HCT116 (cell line): Measurements from ENCODE around the gene EFCAB7. TPM values are rescaled to one million over a fixed set of nuclear protein-coding genes. Genes with fewer than 3 reads are reported as not detected.

Source experiments
- ATAC-seq: fragments of 200-7000 bp; cut with Tn5 transposase; 2 replicates; pipeline ENCODE4 v1.9.1; 2020; ENCODE audit warnings: mild to moderate bottlenecking, moderate library complexity
- BruUV-seq: library from RNA; stranded (reverse); fragments of 400-500 nt; replicated peaks from 2 replicates; lab custom pipeline; 2021; lab: Mats Ljungman, UMichigan
- CTCF ChIA-PET: fragments of 300-600 bp; sonication (Branson Sonifier 250); formaldehyde crosslinking; loops from one replicate; lab custom pipeline; 2021; ENCODE audit warnings: antibody characterized with exemption; lab: Charles Lee
- POLR2A ChIA-PET: fragments of 300-600, 350-600 bp; sonication (Branson Sonifier 250); formaldehyde crosslinking; loops from one replicate; lab custom pipeline; 2021; ENCODE audit warnings: antibody characterized with exemption; lab: Charles Lee
- RAD21 ChIA-PET, 2 experiments: fragments of 300-600 bp; sonication (Branson Sonifier 250); formaldehyde crosslinking; loops; one replicate each; lab custom pipeline; 2023; ENCODE audit warnings: low total read pairs in 2 of 2; ENCODE audit not compliant: uncharacterized antibody in 2 of 2, unreplicated experiment in 2 of 2, low non-redundant PET in 1 of 2; lab: Charles Lee
- DNase-seq: peaks from one replicate; pipeline ENCODE4 v3.0.0-alpha.2; 2010; ENCODE audit warnings: low read depth, low spot score
- H2AFZ ChIP-seq: fragments of 200-600 bp; shearing (Covaris generic), sonication (generic); 2 replicates; pipeline ENCODE4 v1.6.1; 2017; ENCODE audit warnings: low read depth, mixed run types, mixed read lengths, antibody characterized with exemption, low read length; ENCODE audit not compliant: poor library complexity, severe bottlenecking
- H3K27ac ChIP-seq: 2 replicates; pipeline ENCODE4 v1.5.1; 2012; ENCODE audit warnings: low read depth, low read length
- H3K27me3 ChIP-seq: fragments of 200-600 bp; sonication (generic); 2 replicates; pipeline ENCODE4 v1.6.1; 2016; ENCODE audit warnings: mixed run types, low read length, mixed read lengths; ENCODE audit not compliant: insufficient read depth
- H3K36me3 ChIP-seq, 2 experiments: fragments of 200-500 bp in 1 of 2; fragments of 200-600 bp in 1 of 2; sonication (Bioruptor generic) in 1 of 2; sonication (generic) in 1 of 2; 2 replicates each; pipeline versions ENCODE4 v1.5.1 to v1.6.1; 2014 to 2016; ENCODE audit warnings: low read length in 2 of 2, inconsistent platforms in 1 of 2, mixed read lengths in 1 of 2, mixed run types in 1 of 2; ENCODE audit not compliant: insufficient read depth in 2 of 2, control insufficient read depth in 1 of 2
- H3K4me1 ChIP-seq, 2 experiments: fragments of 200-600 bp in 1 of 2; sonication (generic) in 1 of 2; 2 replicates each; pipeline versions ENCODE4 v1.5.1 to v1.6.1; 2012 to 2017; ENCODE audit warnings: low read length in 2 of 2, inconsistent platforms in 1 of 2, mild to moderate bottlenecking in 1 of 2, mixed read lengths in 1 of 2, mixed run types in 1 of 2, moderate library complexity in 1 of 2; ENCODE audit not compliant: insufficient read depth in 2 of 2, control insufficient read depth in 1 of 2
- H3K4me2 ChIP-seq: fragments of 200-600 bp; sonication (generic); 2 replicates; pipeline ENCODE4 v1.6.1; 2017; ENCODE audit warnings: mixed run types, low read length, mixed read lengths
- H3K4me3 ChIP-seq, 2 experiments: fragments of 200-600 bp in 1 of 2; sonication (generic) in 1 of 2; replicated peaks in 1 of 2; 2 replicates each; pipeline ENCODE4 v1.5.1; 2011 to 2016; ENCODE audit warnings: low read length in 2 of 2, control low read depth in 1 of 2, low read depth in 1 of 2, mild to moderate bottlenecking in 1 of 2, mixed read lengths in 1 of 2, mixed run types in 1 of 2
- H3K79me2 ChIP-seq: fragments of 200-600 bp; sonication (generic); 2 replicates; pipeline ENCODE4 v1.6.1; 2017; ENCODE audit warnings: mild to moderate bottlenecking, mixed run types, low read length, moderate library complexity, mixed read lengths; ENCODE audit not compliant: insufficient read depth
- H3K9ac ChIP-seq: fragments of 200-600 bp; sonication (generic); 2 replicates; pipeline ENCODE4 v1.6.1; 2016; ENCODE audit warnings: low read length, mixed read lengths
- H3K9me2 ChIP-seq: fragments of 200-600 bp; sonication (generic), shearing (Covaris generic); 2 replicates; pipeline ENCODE4 v1.6.1; 2017; ENCODE audit warnings: mixed run types, mild to moderate bottlenecking, moderate library complexity; ENCODE audit not compliant: insufficient read depth
- H3K9me3 ChIP-seq, 2 experiments: fragments of 200-500 bp in 1 of 2; fragments of 200-600 bp in 1 of 2; sonication (Bioruptor generic) in 1 of 2; sonication (generic) in 1 of 2; 2 replicates each; pipeline ENCODE4 v1.6.1; 2014 to 2017; ENCODE audit warnings: low read length in 2 of 2, mixed read lengths in 2 of 2, inconsistent platforms in 1 of 2, low read depth in 1 of 2, mild to moderate bottlenecking in 1 of 2, mixed run types in 1 of 2, moderate library complexity in 1 of 2; ENCODE audit not compliant: control insufficient read depth in 1 of 2, insufficient read depth in 1 of 2
- H4K20me1 ChIP-seq: fragments of 200-600 bp; sonication (generic), shearing (Covaris generic); 2 replicates; pipeline ENCODE4 v1.6.1; 2017; ENCODE audit warnings: mixed run types, mild to moderate bottlenecking, moderate library complexity; ENCODE audit not compliant: insufficient read depth
- EGR1 ChIP-seq: IDR thresholded peaks from 2 replicates; pipeline ENCODE4 v1.6.1; 2012; ENCODE audit warnings: low read depth
- ELF1 ChIP-seq: IDR thresholded peaks from 2 replicates; pipeline ENCODE4 v1.6.1; 2012; ENCODE audit warnings: low read depth, borderline replicate concordance
- EZH2 ChIP-seq: fragments of 200-600 bp; sonication (generic); IDR thresholded peaks from 2 replicates; pipeline ENCODE4 v1.6.1; 2017; ENCODE audit warnings: antibody characterized with exemption, mixed run types
- EZH2phosphoT487 ChIP-seq: fragments of 200-600 bp; IDR thresholded peaks from 2 replicates; pipeline ENCODE4 v1.6.1; 2018; ENCODE audit warnings: antibody characterized with exemption, borderline replicate concordance
- FOSL1 ChIP-seq: IDR thresholded peaks from 2 replicates; pipeline ENCODE4 v1.6.1; 2012; ENCODE audit warnings: low read depth
- SIN3A ChIP-seq: IDR thresholded peaks from 2 replicates; pipeline ENCODE4 v1.6.1; 2012; ENCODE audit warnings: low read depth
- SRF ChIP-seq: IDR thresholded peaks from 2 replicates; pipeline ENCODE4 v1.6.1; 2012; ENCODE audit warnings: low read depth
- YY1 ChIP-seq: IDR thresholded peaks from 2 replicates; pipeline ENCODE4 v1.6.1; 2011; ENCODE audit warnings: low read length, low read depth, moderate library complexity, mild to moderate bottlenecking; ENCODE audit not compliant: insufficient replicate concordance; ENCODE audit errors: extremely low read depth
- ZFX ChIP-seq: fragments of 450-650 bp; IDR thresholded peaks from 2 replicates; pipeline ENCODE4 v1.6.1; 2017
- intact Hi-C: fragments of 100-400 bp; cut with micrococcal nuclease; formaldehyde crosslinking; loops from 2 replicates; pipeline ENCODE4 v1.10.0; 2022
- total RNA-seq: library from RNA; stranded (reverse); gene quantifications from one replicate; pipeline ENCODE4 v1.2.1, GENCODE V29; 2021; ENCODE audit not compliant: unreplicated experiment
- TF ChIP-seq, protein P1 (sequence below): IDR thresholded peaks from 2 replicates; pipeline ENCODE4 v1.6.1; 2012
- TF ChIP-seq, protein P2 (sequence below), 3 experiments: fragments of 200-600 bp in 1 of 3; sonication (generic) in 1 of 3; IDR thresholded peaks in 2 of 3; conservative IDR thresholded peaks in 1 of 3; 2 replicates each; pipeline ENCODE4 v1.5.1; 2012 to 2017; ENCODE audit warnings: low read depth in 2 of 3, low read length in 2 of 3, antibody characterized with exemption in 1 of 3, borderline replicate concordance in 1 of 3, control low read depth in 1 of 3, mild to moderate bottlenecking in 1 of 3, mixed read lengths in 1 of 3, mixed run types in 1 of 3, moderate library complexity in 1 of 3; ENCODE audit not compliant: insufficient read depth in 1 of 3

EFCAB7 gene
- total RNA-seq, 1 experiment from 2014 or later = 6.0 TPM

DNA sequence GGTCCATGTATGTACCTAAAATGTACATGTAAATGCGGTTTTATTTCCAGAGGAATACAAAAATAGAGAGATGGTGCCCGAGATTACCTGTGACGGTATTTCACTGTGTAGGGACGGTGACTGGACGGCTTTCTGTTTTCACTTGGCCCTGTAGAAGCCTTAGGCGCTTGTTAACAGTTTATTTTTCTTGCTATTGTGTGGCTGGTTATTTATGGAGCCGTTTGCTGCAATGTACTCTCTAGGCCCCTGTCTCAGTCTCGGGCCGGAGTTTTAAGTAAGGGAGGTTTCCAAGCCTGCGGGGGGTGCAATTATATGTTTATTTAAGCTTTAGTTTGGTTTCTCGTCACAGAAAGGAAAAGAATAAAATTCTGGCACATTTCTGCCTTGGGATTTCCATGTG, 413 bp downstream of the EFCAB7 start (continued):
- TF ChIP-seq, protein P1, sequence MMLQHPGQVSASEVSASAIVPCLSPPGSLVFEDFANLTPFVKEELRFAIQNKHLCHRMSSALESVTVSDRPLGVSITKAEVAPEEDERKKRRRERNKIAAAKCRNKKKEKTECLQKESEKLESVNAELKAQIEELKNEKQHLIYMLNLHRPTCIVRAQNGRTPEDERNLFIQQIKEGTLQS = no peak
- TF ChIP-seq EZH2phosphoT487 (no peak), ELF1 (no peak), SRF (no peak), ZFX (no peak; the same call in 1 of the 2 replicates), SIN3A (no peak; the same call in 1 of the 2 replicates), EGR1 (no peak), FOSL1 (no peak)
- TF ChIP-seq, protein P2, sequence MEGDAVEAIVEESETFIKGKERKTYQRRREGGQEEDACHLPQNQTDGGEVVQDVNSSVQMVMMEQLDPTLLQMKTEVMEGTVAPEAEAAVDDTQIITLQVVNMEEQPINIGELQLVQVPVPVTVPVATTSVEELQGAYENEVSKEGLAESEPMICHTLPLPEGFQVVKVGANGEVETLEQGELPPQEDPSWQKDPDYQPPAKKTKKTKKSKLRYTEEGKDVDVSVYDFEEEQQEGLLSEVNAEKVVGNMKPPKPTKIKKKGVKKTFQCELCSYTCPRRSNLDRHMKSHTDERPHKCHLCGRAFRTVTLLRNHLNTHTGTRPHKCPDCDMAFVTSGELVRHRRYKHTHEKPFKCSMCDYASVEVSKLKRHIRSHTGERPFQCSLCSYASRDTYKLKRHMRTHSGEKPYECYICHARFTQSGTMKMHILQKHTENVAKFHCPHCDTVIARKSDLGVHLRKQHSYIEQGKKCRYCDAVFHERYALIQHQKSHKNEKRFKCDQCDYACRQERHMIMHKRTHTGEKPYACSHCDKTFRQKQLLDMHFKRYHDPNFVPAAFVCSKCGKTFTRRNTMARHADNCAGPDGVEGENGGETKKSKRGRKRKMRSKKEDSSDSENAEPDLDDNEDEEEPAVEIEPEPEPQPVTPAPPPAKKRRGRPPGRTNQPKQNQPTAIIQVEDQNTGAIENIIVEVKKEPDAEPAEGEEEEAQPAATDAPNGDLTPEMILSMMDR (IDR thresholded peaks at IDR 0.05 in 2 of 3, conservative IDR thresholded peaks at IDR 0.05 in 1 of 3; ENCODE audit: borderline replicate concordance in 1 of 3, insufficient read depth in 1 of 3, low read depth in 2 of 3, low read length in 2 of 3) = no peak

DNA sequence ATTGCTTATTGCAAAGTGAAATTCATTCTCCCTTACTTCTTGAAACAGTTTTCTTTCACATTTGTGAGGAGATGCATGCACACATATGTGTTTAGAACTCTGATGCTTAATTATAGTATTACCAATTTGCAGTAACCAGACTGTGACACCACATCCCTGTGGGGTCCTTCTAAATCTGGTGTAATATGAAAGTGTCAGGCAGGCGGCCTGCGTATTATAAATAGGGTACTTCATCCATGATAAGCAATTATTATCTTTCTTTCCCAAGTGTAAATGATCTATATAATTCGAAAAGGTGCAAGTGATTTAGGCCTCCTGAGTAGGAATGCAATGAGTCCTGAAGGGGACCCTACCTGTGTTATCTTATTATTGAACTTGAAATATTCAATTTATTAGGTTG, 876 bp downstream of the EFCAB7 start:
- Histone ChIP-seq H3K9me3 (no peaks in the 10 kb centered on the region), H3K9ac (peak overlapping the region; percentile 74), H3K4me3 (peak overlapping the region; percentile 66 to 76), H3K36me3 (peaks cover 0 to 3% of the 10 kb centered on the region in 2 experiments; a peak in 1 of 4 replicates), H4K20me1 (no peaks in the 10 kb centered on the region), H2AFZ (no peak overlapping the region), H3K4me2 (peak overlapping the region; percentile 82), H3K9me2 (no peaks in the 10 kb centered on the region), H3K27ac (peak overlapping the region; percentile 78; the same call in 1 of the 2 replicates), H3K79me2 (peaks cover 47% of the 10 kb centered on the region), H3K4me1 (peaks cover 11 to 13% of the 10 kb centered on the region in 2 experiments; a peak in 3 of 4 replicates), H3K27me3 (no peaks in the 10 kb centered on the region)
- ChIA-PET CTCF (no interaction called here), POLR2A (no interaction called here), RAD21 (interaction anchor here in 1 of 2 experiments (0.5 kb wide), 1 partner anchor 956 kb away, joined by 3 read pairs; no protein-coding TSS in a partner anchor)
- DNase-seq (no peak), ATAC-seq (no peak)
- intact Hi-C loops = loop anchor here (5.0 kb wide), 1 partner anchor 197 kb away; no protein-coding TSS in a partner anchor
- no TSS peak for BruUV-seq
- no peak for TF ChIP-seq ZFX
- no peak for TF ChIP-seq EZH2phosphoT487
- TF ChIP-seq SIN3A = no peak
- TF ChIP-seq EZH2 = no peak
- no peak for TF ChIP-seq YY1
